Activated CD8-positive, alpha-beta T cell treated with anti-CD3 and anti-CD28 coated beads for 36 hours (primary cell): ENCODE results near the gene BFAR. TPM values are rescaled to one million over a fixed set of nuclear protein-coding genes. Genes with fewer than 3 reads are reported as not detected.

ENCODE experiments used
- ATAC-seq: fragments of 200-7000 bp; cut with Tn5 transposase; one replicate; pipeline ENCODE4 v1.10.0; 2021; ENCODE audit warnings: mild to moderate bottlenecking, moderate library complexity
- CTCF ChIA-PET: fragments of 350-600 bp; sonication (Branson Sonifier 250); formaldehyde crosslinking; loops from one replicate; lab custom pipeline; 2021; ENCODE audit warnings: antibody characterized with exemption; lab: Charles Lee
- POLR2A ChIA-PET: fragments of 350-600 bp; sonication (Branson Sonifier 250); formaldehyde crosslinking; loops from one replicate; lab custom pipeline; 2021; ENCODE audit warnings: antibody characterized with exemption; lab: Charles Lee
- DNase-seq: peaks from one replicate; pipeline ENCODE4 v3.0.0-alpha.2; 2020
- H3K27ac Mint-ChIP-seq: one replicate; pipeline ENCODE4 v1.8.0; 2021; ENCODE audit warnings: mild to moderate bottlenecking, mixed read lengths
- H3K27me3 Mint-ChIP-seq: one replicate; pipeline ENCODE4 v1.8.0; 2021; ENCODE audit warnings: mixed read lengths
- H3K36me3 Mint-ChIP-seq: one replicate; pipeline ENCODE4 v1.8.0; 2021; ENCODE audit warnings: low read depth, mixed read lengths
- H3K4me1 Mint-ChIP-seq: one replicate; pipeline ENCODE4 v1.8.0; 2021; ENCODE audit warnings: low read depth, mixed read lengths
- H3K4me3 Mint-ChIP-seq: one replicate; pipeline ENCODE4 v1.8.0; 2021; ENCODE audit warnings: mild to moderate bottlenecking, moderate library complexity, mixed read lengths
- H3K9me3 Mint-ChIP-seq: one replicate; pipeline ENCODE4 v1.8.0; 2021; ENCODE audit warnings: mixed read lengths
- CTCF ChIP-seq: fragments of 200-600 bp; IDR thresholded peaks from one replicate; pipeline ENCODE4 v1.8.0; 2022; ENCODE audit warnings: antibody characterized with exemption, mild to moderate bottlenecking
- intact Hi-C: fragments of 100-400 bp; cut with micrococcal nuclease; formaldehyde crosslinking; loops from one replicate; pipeline ENCODE4 v1.10.0; 2022
- total RNA-seq, 2 experiments: library from RNA; stranded (reverse); gene quantifications; one replicate each; pipeline ENCODE4 v1.2.3, GENCODE V29; 2021

The BFAR gene
- total RNA-seq, 2 experiments from 2014 or later, result 53.4 to 58.4 TPM

DNA sequence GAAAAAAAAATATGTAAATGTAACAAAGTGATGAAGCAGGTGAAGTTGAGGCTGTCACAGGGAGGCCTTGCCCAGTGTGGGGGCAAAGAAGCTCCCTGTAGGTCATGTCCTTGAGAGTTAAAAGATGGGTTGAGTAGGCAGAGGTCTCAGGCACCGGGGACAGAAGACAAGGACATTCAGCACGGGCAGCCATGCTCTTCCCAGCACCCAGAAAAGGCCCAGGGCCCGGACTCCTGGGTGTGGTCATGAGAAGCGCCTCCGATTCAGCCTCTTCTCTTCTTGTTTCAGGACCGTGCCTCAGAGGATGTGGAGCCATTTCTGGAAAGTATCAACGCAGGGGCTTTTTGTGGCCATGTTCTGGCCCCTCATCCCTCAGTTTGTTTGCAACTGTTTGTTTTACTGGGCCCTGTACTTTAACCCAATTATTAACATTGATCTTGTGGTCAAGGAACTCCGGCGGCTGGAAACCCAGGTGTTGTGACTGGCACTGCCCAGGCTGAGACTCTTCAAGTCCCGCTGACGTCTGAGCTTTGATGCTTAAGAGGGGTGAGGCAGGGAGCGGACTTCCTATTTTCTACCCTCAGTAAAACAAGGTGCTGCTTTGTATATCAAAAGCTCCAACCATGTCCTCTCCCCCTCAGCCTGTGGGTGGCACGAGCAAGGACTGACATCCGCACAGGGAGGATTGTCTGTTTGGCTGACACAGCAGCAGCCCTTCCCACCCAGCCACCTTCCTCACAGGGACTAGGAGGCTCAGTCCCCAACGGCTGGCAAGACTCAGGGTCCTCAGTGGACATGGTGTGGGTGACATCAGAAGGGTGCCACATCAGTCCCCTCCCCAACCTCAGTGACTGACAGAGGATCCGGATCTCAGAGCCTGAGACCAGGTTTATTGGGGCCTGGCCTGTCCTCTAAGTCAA lies 34.9 kb downstream of the BFAR start:
- H3K36me3 Mint-ChIP-seq, result peaks cover 49% of the 10 kb centered on the region
- no peak overlapping the region for H3K4me3 Mint-ChIP-seq
- no peak for TF ChIP-seq CTCF
- ChIA-PET CTCF (no interaction called here), POLR2A (no interaction called here)
- no peaks in the 10 kb centered on the region for H3K27me3 Mint-ChIP-seq
- DNase-seq, result no peak
- H3K9me3 Mint-ChIP-seq, result no peaks in the 10 kb centered on the region
- intact Hi-C loops, result no loop called here
- peaks cover 3% of the 10 kb centered on the region for H3K4me1 Mint-ChIP-seq
- ATAC-seq, result no peak
- peak overlapping the region; percentile 30 for H3K27ac Mint-ChIP-seq

GRCh38 chr16:14668556-14669223 lies 35.9 kb downstream of the BFAR start:
- POLR2A ChIA-PET, result no interaction called here
- H3K27me3 Mint-ChIP-seq, result no peaks in the 10 kb centered on the region
- no peak overlapping the region for H3K4me3 Mint-ChIP-seq
- H3K4me1 Mint-ChIP-seq, result peaks cover 4% of the 10 kb centered on the region
- no peaks in the 10 kb centered on the region for H3K9me3 Mint-ChIP-seq
- H3K27ac Mint-ChIP-seq, result no peak overlapping the region
- no peak for ATAC-seq
- no peak for DNase-seq
- peaks cover 46% of the 10 kb centered on the region for H3K36me3 Mint-ChIP-seq
- intact Hi-C loops, result no loop called here
- TF ChIP-seq CTCF, result no peak
- CTCF ChIA-PET, result no interaction called here

DNA sequence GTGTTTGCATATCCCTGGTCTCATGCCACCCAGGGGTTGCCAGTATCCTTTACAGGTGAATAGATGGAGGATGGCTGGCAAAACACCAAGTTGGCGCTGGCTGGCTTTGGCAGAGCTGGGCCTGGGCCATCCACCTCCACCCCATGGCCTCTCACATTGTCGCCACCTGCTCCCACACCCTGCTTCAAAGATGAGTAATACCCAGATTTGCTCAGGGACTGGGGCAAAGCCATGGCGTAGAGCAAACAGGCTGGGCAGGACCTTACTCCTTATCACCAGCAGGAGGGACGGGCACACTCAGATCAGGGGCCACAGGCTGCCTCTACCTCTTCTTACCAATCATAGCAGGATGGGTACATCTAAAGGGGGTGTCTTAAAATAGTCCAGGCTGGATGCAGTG lies 37.0 kb downstream of the BFAR start:
- CTCF ChIA-PET, result no interaction called here
- DNase-seq (no peak), ATAC-seq (no peak)
- no peak for TF ChIP-seq CTCF
- no peak overlapping the region for H3K4me3 Mint-ChIP-seq
- H3K36me3 Mint-ChIP-seq, result peaks cover 38% of the 10 kb centered on the region
- intact Hi-C loops, result no loop called here
- H3K27ac Mint-ChIP-seq, result no peak overlapping the region
- no peaks in the 10 kb centered on the region for H3K27me3 Mint-ChIP-seq
- peaks cover 4% of the 10 kb centered on the region for H3K4me1 Mint-ChIP-seq
- POLR2A ChIA-PET, result interaction anchor here (1.0 kb wide), 1 partner anchor 30 kb away, joined by 3 read pairs; no protein-coding TSS in a partner anchor
- H3K9me3 Mint-ChIP-seq, result no peaks in the 10 kb centered on the region

- Mint-ChIP-seq H3K36me3 (peaks cover 15% of the 10 kb centered on the region), H3K27me3 (no peaks in the 10 kb centered on the region), H3K27ac (no peak overlapping the region), H3K4me1 (peaks cover 4% of the 10 kb centered on the region), H3K4me3 (no peak overlapping the region), H3K9me3 (no peaks in the 10 kb centered on the region)
- peak; percentile 37 for DNase-seq
- no peak for TF ChIP-seq CTCF
- ATAC-seq, result peak; percentile 66
- intact Hi-C loops, result no loop called here
- CTCF ChIA-PET, result no interaction called here
- POLR2A ChIA-PET, result no interaction called here
These were observed 39.7 kb downstream of the BFAR start for GRCh38 chr16:14672403-14672971.

GRCh38 chr16:14676633-14677032 lies 43.9 kb downstream of the BFAR start:
- TF ChIP-seq CTCF, result no peak
- no peak for DNase-seq
- no peak overlapping the region for H3K27ac Mint-ChIP-seq
- intact Hi-C loops, result no loop called here
- CTCF ChIA-PET, result no interaction called here
- POLR2A ChIA-PET, result no interaction called here
- peaks cover 4% of the 10 kb centered on the region for H3K27me3 Mint-ChIP-seq
- ATAC-seq, result no peak
- no peaks in the 10 kb centered on the region for H3K9me3 Mint-ChIP-seq
- no peaks in the 10 kb centered on the region for H3K36me3 Mint-ChIP-seq
- peaks cover 4% of the 10 kb centered on the region for H3K4me1 Mint-ChIP-seq
- H3K4me3 Mint-ChIP-seq, result no peak overlapping the region
